Peyer's patch (tissue), 4 donors: ENCODE results near the gene S100A12.

Experiments
- CTCF ChIP-seq, 6 experiments: fragments of 450-650 bp in 4 of 6; fragments of 200-600 bp in 2 of 6; sonication (generic) in 1 of 6; IDR thresholded peaks; one replicate each; pipeline ENCODE4 v1.5.1; 2017 to 2019; ENCODE audit warnings: antibody characterized with exemption in 6 of 6, mild to moderate bottlenecking in 3 of 6, moderate library complexity in 1 of 6
- POLR2A ChIP-seq, 2 donors: fragments of 450-650 bp; IDR thresholded peaks; one replicate each; pipeline ENCODE4 v1.5.1; 2017; ENCODE audit warnings: antibody characterized with exemption in 2 of 2, mild to moderate bottlenecking in 2 of 2, moderate library complexity in 2 of 2

GRCh38 chr1:153401461-153401860 is 26.0 kb upstream of the S100A12 start:
- TF ChIP-seq POLR2A (IDR thresholded peaks at IDR 0.05) = no peak
- no peak for TF ChIP-seq CTCF (IDR thresholded peaks at IDR 0.05)
